ENCODE results near the gene VEGFB. TPM values are rescaled to one million over a fixed set of nuclear protein-coding genes. Genes with fewer than 3 reads are reported as not detected.
"Not testable (repeated sequence)": the region's sequence is repeated elsewhere in the genome, so short reads cannot be mapped to it uniquely, and the experiment has no call there.

VEGFB gene
- total RNA-seq, 1 donor from 2014 or later: 172 TPM

- H3K27ac ChIP-seq: peak overlapping the region; percentile 66
- H3K9me3 ChIP-seq: no peaks in the 10 kb centered on the region
- H3K36me3 ChIP-seq: peaks cover 13% of the 10 kb centered on the region
- ATAC-seq (no peak), DNase-seq (no peak)
- H3K4me3 ChIP-seq: peak overlapping the region; percentile 73
- intact Hi-C loops (cut with DNase I): no loop called here
- TF ChIP-seq CTCF (IDR thresholded peaks at IDR 0.05): no peak
- H3K27me3 ChIP-seq: no peaks in the 10 kb centered on the region
- peaks cover 27% of the 10 kb centered on the region for H3K4me1 ChIP-seq
Measured at GRCh38 chr11:64244966-64245365, 10.6 kb downstream of the VEGFB start.

GRCh38 chr11:64245401-64245796 is 11.0 kb downstream of the VEGFB start:
- H3K9me3 ChIP-seq: no peaks in the 10 kb centered on the region
- DNase-seq: no peak
- H3K27me3 ChIP-seq: no peaks in the 10 kb centered on the region
- ATAC-seq: no peak
- intact Hi-C loops (cut with DNase I): no loop called here
- H3K27ac ChIP-seq: peak overlapping the region; percentile 66
- H3K4me3 ChIP-seq: peak overlapping the region; percentile 73
- no peak for TF ChIP-seq CTCF (IDR thresholded peaks at IDR 0.05)
- H3K4me1 ChIP-seq: peaks cover 23% of the 10 kb centered on the region
- H3K36me3 ChIP-seq: peaks cover 13% of the 10 kb centered on the region

GRCh38 chr11:64245797-64246620 is 11.6 kb downstream of the VEGFB start:
- Histone ChIP-seq H3K4me1 (peaks cover 28% of the 10 kb centered on the region), H3K27ac (peak overlapping the region; percentile 66), H3K36me3 (peaks cover 13% of the 10 kb centered on the region), H3K27me3 (no peaks in the 10 kb centered on the region), H3K9me3 (no peaks in the 10 kb centered on the region), H3K4me3 (peak overlapping the region; percentile 73)
- intact Hi-C loops (cut with DNase I): no loop called here
- ATAC-seq (no peak), DNase-seq (peak; percentile 85)
- TF ChIP-seq CTCF (IDR thresholded peaks at IDR 0.05): no peak

GRCh38 chr11:64246621-64246870 is 12.2 kb downstream of the VEGFB start:
- H3K9me3 ChIP-seq; H3K27ac ChIP-seq; DNase-seq; H3K27me3 ChIP-seq; intact Hi-C loops (cut with DNase I): not testable (repeated sequence)
- H3K36me3 ChIP-seq: peaks cover 13% of the 10 kb centered on the region
- H3K4me3 ChIP-seq: peak overlapping the region; percentile 80
- peak; percentile 0 for ATAC-seq
- H3K4me1 ChIP-seq: peaks cover 29% of the 10 kb centered on the region

GRCh38 chr11:64246871-64247728 is 12.7 kb downstream of the VEGFB start, which contains the start of gene PPP1R14B:
Gene PPP1R14B (minus strand): TSS chr11:64246943. CDS start chr11:64246673, 270 bp downstream.
- intact Hi-C loops (cut with DNase I): no loop called here
- TF ChIP-seq CTCF (IDR thresholded peaks at IDR 0.05): no peak
- Histone ChIP-seq H3K4me1 (peaks cover 28% of the 10 kb centered on the region), H3K4me3 (peak within 1 kb of the TSS; percentile 80), H3K9me3 (no peaks in the 10 kb centered on the region), H3K27ac (peak within 1 kb of the TSS; percentile 66), H3K36me3 (peaks cover 13% of the 10 kb centered on the region), H3K27me3 (no peaks in the 10 kb centered on the region)
- peak; percentile 81 for ATAC-seq
- DNase-seq: peak; percentile 94
